Heart left ventricle (tissue), 16 donors: ENCODE measurements around the gene MLKL. TPM values are rescaled to one million over a fixed set of nuclear protein-coding genes. Genes with fewer than 3 reads are reported as not detected.

Experiments
- ATAC-seq, 4 donors: fragments of 200-7000 bp; cut with Tn5 transposase; one replicate each; pipeline ENCODE4 v1.9.1; 2020 to 2022; ENCODE audit warnings: moderate library complexity in 4 of 4, mild to moderate bottlenecking in 3 of 4, moderate number of reproducible peaks in 1 of 4
- DNase-seq, 5 donors: peaks; one replicate each; pipeline ENCODE4 v3.0.0-alpha.2; 2020
- H3K27ac ChIP-seq, 12 donors: fragments of 200-600 bp; sonication (generic) in 4 of 12; one replicate each; pipeline versions ENCODE4 v1.5.0 to v1.8.0; 2016 to 2022; ENCODE audit warnings: mild to moderate bottlenecking in 2 of 12
- H3K27me3 ChIP-seq, 9 donors: fragments of 200-600 bp; sonication (generic) in 2 of 9; one replicate each; pipeline versions ENCODE4 v1.5.1 to v1.8.0; 2016 to 2022; ENCODE audit warnings: mild to moderate bottlenecking in 3 of 9
- H3K36me3 ChIP-seq, 9 donors: fragments of 200-600 bp; sonication (generic) in 2 of 9; one replicate each; pipeline versions ENCODE4 v1.5.0 to v1.8.0; 2018 to 2022; ENCODE audit warnings: mild to moderate bottlenecking in 2 of 9
- H3K4me1 ChIP-seq, 12 donors: fragments of 200-600 bp; sonication (generic) in 4 of 12; one replicate each; pipeline versions ENCODE4 v1.5.0 to v1.8.0; 2016 to 2022; ENCODE audit warnings: mild to moderate bottlenecking in 3 of 12
- H3K4me3 ChIP-seq, 12 donors: fragments of 200-600 bp; sonication (generic) in 4 of 12; one replicate each; pipeline versions ENCODE4 v1.5.0 to v1.8.0; 2017 to 2022; ENCODE audit warnings: mild to moderate bottlenecking in 9 of 12, moderate library complexity in 4 of 12
- H3K9me3 ChIP-seq, 12 donors: fragments of 200-600 bp; sonication (generic) in 4 of 12; one replicate each; pipeline versions ENCODE4 v1.5.0 to v1.8.0; 2016 to 2022; ENCODE audit warnings: mild to moderate bottlenecking in 1 of 12
- CTCF ChIP-seq, 12 donors: fragments of 200-600 bp; sonication (generic) in 4 of 12; IDR thresholded peaks; one replicate each; pipeline versions ENCODE4 v1.5.0 to v1.8.0; 2018 to 2022; ENCODE audit warnings: antibody characterized with exemption in 12 of 12, mild to moderate bottlenecking in 5 of 12
- POLR2A ChIP-seq, 2 donors: fragments of 450-650 bp; IDR thresholded peaks; one replicate each; pipeline ENCODE4 v1.6.1; 2017; ENCODE audit warnings: antibody characterized with exemption in 2 of 2, mild to moderate bottlenecking in 2 of 2, moderate library complexity in 2 of 2
- WGBS, 4 donors: extraction: QIAGEN DNeasy Blood & Tissue Kit in 2 of 4; methylation state at CpG; one replicate each; pipeline versions ENCODE4 v1.1.5 to v1.1.7; 2013 to 2018; 5-methylcytosine and 5-hydroxymethylcytosine counted together
- intact Hi-C, 10 donors: fragments of 100-400 bp; cut with DNase I; formaldehyde crosslinking; loops; one replicate each; pipeline versions ENCODE4 v1.11.1 to v1.14.2; 2022
- long read RNA-seq, 3 donors: library from polyadenylated mRNA; unstranded; transcript quantifications; one replicate each; pipeline ENCODE4 v2.0.0, GENCODE V29; 2020 to 2021
- polyA plus RNA-seq, 2 donors: library from polyadenylated mRNA; stranded (reverse); fragments of 200-250 nt; gene quantifications; one replicate each; pipeline ENCODE4 v1.2.3, GENCODE V29; 2013
- total RNA-seq, 9 donors: library from RNA; depleted of rRNA in 2 of 9; stranded (reverse); fragments of >200 nt in 2 of 9; fragmentation: NEBNext Ultra II Directional in 3 of 9; extraction: Animal tissue kit (Norgen Biotek cat#: 25700) in 3 of 9; gene quantifications; one replicate each; pipeline versions ENCODE4 v1.1.0 to v1.2.4, GENCODE V29; 2016 to 2023
- donor health status: ischemic (EF 13 %, LVEDD 7.1; RV severe dilation, severe dysfunction).
- donor health status: healthy with polysubstance abuse.
- donor health status: DM: no; HTN: yes; CAD: no.
- donor health status: DM: no; HTN: no; CAD: no.
- donor health status: ischemic (EF 25% LVEDD 6.9; RV normal size, moderate dysfunction).
- donor health status: ischemic (EF 25% LVEDD 5.7; RV mildly dilated, moderate dysfunction).
- donor health status: healthy.
- donor health status: DM: yes; HTN: yes; CAD: no.
- donor health status: ischemic (EF 35%, LVEDD 5.7; RV mildly dilated, moderate dysfunction).
- donor health status: nonischemic (EF 11% LVEDD 7.7; RV severe dilation, severe dysfunction).
- donor health status: DM: yes; HTN: yes; CAD: no.
- donor health status: PGD.
- donor health status: ischemic (EF 29% LVEDD 5.4; RV normal size, mild dysfunction).
- donor health status: nonischemic (EF 23%, LVEDD 6.1; RV moderate dilation, normal function).

The MLKL gene
- total RNA-seq (10 to 100 TPM in 1 of 9 donors, 1 to 10 TPM in 8; 2.2 to 14.9 (median 4.3) TPM), polyA plus RNA-seq (1 to 10 TPM; 3.9 to 5.8 TPM)
- long read RNA-seq, donor 1, partial matches to known transcripts, result 0 of 2 reads
- long read RNA-seq, donor 1, other reads (novel, unspliced or antisense), result 1 of 2 reads
- long read RNA-seq, donor 2, transcript MLKL-202 (11 exons, 2,523 nt), result major isoform, 8 of 11 reads
- long read RNA-seq, donor 2, partial matches to known transcripts, result 0 of 11 reads
- long read RNA-seq, donor 2, other reads (novel, unspliced or antisense), result 3 of 11 reads
- long read RNA-seq, donor 3, partial matches to known transcripts, result 1 of 3 reads
- long read RNA-seq, donor 3, other reads (novel, unspliced or antisense), result 0 of 3 reads

DNA sequence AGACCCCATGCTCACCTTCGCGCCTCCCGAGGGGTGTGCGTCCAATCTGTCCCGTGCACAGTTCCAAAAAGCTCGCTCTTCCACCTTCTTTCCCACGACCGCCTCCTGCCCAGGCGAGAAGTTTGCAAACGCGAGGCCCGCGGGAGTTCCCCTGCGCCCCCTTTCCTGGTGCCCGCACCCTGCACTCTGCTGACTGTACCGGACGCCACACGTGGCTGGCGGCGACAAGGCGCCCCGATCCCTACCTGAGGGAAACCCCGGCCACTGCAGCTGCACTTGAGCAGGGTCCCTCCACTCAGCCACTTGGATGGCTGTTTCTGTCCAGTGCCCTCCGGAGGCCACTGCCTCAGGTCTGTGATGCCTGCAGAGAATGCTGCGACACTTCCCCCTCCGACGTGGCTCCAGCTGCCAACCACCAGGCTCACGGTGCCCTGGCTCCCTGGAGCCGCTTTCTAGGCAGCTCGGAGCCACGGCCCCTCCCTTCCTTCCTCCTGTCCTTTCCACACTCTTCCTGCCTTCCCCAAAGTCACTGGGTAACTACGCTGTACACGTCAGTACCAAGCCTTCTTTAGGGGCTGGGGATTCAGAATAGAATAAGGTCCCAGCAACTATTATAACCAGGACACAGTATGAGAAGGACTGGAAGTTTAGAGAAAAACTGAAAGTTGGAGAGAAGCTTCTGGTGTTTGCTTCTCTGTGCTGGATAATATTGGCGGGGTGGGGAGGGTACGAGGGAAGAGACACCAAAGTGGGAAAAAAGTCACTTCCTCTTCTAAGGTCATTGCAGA, at the start of gene MLKL:
Gene MLKL, minus strand, starts transcription at position 425 of the 788 bp plus-strand sequence. CDS start 5,105 bp downstream, outside the sequence.
- no peaks in the 10 kb centered on the region for H3K9me3 ChIP-seq
- WGBS, 4 donors, result 2 to 3% (median 3%) methylated on average over 25 to 35 of the region's 35 CpGs
- no peaks in the 10 kb centered on the region for H3K27me3 ChIP-seq
- no peak for TF ChIP-seq CTCF (IDR thresholded peaks at IDR 0.05)
- TF ChIP-seq POLR2A (IDR thresholded peaks at IDR 0.05), result no peak
- intact Hi-C loops, result loop anchor here in 2 of 10 donors (2.0 to 10.0 kb wide), 2 partner anchors 34 to 434 kb away; partner anchors contain the start of gene RFWD3 (in 1 of the 2)
- H3K36me3 ChIP-seq, result peaks cover 0 to 5% (median 0%) of the 10 kb centered on the region in 9 donors
- H3K27ac ChIP-seq, result peak within 1 kb of the TSS; percentile 73 to 99 (median 87)
- DNase-seq (peak; percentile 47 to 83 (median 74)), ATAC-seq (peak; percentile 70 to 91 (median 83))
- H3K4me1 ChIP-seq, result peaks cover 0 to 56% (median 7%) of the 10 kb centered on the region in 12 donors
- peak within 1 kb of the TSS; percentile 49 to 95 (median 84) for H3K4me3 ChIP-seq

GRCh38 chr16:74749291-74750055, 48.8 kb upstream of the MLKL start:
- H3K27ac ChIP-seq, result no peak overlapping the region

DNA sequence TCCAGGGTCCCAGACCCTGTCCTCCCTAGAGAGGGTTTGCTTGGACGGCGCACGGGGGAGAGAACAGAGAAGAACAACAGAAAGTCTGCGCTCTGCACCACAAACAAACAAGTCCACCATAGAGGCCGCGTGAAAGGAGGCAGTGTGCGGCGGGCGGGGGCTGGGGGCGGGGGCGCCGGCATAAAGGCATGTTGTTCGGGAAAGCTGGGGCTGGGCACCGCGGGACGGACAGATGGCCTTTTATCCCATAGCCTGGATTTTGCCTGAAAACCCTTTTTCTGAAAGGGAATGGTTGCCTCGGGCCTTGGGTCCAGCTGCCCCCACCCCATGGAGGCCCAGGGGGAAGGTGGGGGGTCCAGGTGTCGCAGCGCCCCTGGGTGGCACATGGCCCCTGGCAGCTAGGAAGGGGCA, 48.0 kb upstream of the MLKL start:
- TF ChIP-seq POLR2A (IDR thresholded peaks at IDR 0.05) (no peak), CTCF (IDR thresholded peaks at IDR 0.05) (no peak)
- WGBS, 4 donors, result 87 to 92% (median 88%) methylated on average over 18 to 19 of the region's 19 CpGs
- Histone ChIP-seq H3K27me3 (peaks cover 0 to 13% (median 0%) of the 10 kb centered on the region in 9 donors), H3K4me1 (no peaks in the 10 kb centered on the region), H3K9me3 (no peaks in the 10 kb centered on the region), H3K4me3 (no peak overlapping the region), H3K36me3 (no peaks in the 10 kb centered on the region), H3K27ac (no peak overlapping the region)
- DNase-seq, result no peak
- ATAC-seq, result no peak
- intact Hi-C loops, result no loop called here

More at GRCh38 chr16:74749291-74750055, 48.8 kb upstream of the MLKL start:
- no peak for TF ChIP-seq CTCF (IDR thresholded peaks at IDR 0.05)
- no peak for TF ChIP-seq POLR2A (IDR thresholded peaks at IDR 0.05)
- ATAC-seq (no peak), DNase-seq (no peak)
- Histone ChIP-seq H3K4me3 (no peak overlapping the region), H3K36me3 (no peaks in the 10 kb centered on the region), H3K9me3 (no peaks in the 10 kb centered on the region), H3K27me3 (peaks cover 0 to 13% (median 0%) of the 10 kb centered on the region in 9 donors), H3K4me1 (no peaks in the 10 kb centered on the region)
- intact Hi-C loops, result no loop called here
- 54 to 59% (median 56%) methylated on average over 14 to 20 of the region's 20 CpGs for WGBS, 4 donors
